B cell (primary cell): Measurements from ENCODE around the gene CALD1.

Experiments
- EZH2 ChIP-seq: IDR thresholded peaks from 2 replicates; pipeline ENCODE4 v1.6.1; 2012; ENCODE audit warnings: borderline replicate concordance, low read depth, mild to moderate bottlenecking, moderate library complexity, low read length; ENCODE audit not compliant: insufficient read depth, poor library complexity, severe bottlenecking
- TF ChIP-seq, protein P1 (sequence below): fragments of 200-600 bp; IDR thresholded peaks from one replicate; pipeline ENCODE4 v1.8.0; 2022; ENCODE audit warnings: antibody characterized with exemption, mild to moderate bottlenecking

DNA sequence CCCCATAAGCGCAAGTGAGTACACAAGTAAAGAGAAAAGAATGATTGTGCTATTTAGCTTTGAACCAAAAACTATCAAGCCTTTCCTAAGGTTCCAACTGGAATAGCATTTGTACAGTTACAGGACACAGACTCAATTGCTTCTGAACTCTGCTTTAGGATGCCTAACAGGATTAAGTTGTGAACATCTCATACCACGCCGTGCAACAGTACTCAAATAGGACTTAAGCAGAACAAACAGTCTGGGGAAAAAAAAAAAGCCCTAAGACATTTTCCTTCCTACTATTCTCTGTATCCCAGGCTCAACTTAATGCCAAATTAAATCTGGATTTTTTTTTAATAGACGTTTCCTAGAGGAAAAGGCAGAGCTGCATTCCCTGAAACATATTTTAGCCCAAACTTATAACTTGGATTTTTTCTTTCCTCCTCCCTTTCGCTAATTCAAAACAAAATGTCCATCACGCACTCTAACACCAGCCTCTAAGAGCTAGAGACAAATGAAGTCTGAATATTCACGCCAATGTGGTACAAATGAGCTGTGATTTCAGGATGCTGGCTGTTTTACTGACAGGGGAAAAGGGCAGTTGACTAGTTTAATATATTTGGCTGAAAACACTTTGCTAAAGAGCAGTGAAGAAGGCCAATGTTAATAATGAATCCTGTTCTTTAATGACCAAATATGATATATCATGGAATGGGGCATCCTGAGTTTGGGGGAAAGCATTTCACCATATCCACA lies 68.6 kb downstream of the CALD1 start:
- TF ChIP-seq, protein P1, sequence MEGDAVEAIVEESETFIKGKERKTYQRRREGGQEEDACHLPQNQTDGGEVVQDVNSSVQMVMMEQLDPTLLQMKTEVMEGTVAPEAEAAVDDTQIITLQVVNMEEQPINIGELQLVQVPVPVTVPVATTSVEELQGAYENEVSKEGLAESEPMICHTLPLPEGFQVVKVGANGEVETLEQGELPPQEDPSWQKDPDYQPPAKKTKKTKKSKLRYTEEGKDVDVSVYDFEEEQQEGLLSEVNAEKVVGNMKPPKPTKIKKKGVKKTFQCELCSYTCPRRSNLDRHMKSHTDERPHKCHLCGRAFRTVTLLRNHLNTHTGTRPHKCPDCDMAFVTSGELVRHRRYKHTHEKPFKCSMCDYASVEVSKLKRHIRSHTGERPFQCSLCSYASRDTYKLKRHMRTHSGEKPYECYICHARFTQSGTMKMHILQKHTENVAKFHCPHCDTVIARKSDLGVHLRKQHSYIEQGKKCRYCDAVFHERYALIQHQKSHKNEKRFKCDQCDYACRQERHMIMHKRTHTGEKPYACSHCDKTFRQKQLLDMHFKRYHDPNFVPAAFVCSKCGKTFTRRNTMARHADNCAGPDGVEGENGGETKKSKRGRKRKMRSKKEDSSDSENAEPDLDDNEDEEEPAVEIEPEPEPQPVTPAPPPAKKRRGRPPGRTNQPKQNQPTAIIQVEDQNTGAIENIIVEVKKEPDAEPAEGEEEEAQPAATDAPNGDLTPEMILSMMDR, result no peak
- TF ChIP-seq EZH2, result no peak
